Activated CD8-positive, alpha-beta memory T cell treated with anti-CD3 and anti-CD28 coated beads, Interleukin-2, amount 50 U/mL, for 4 hours (primary cell): ENCODE data around the gene IL34.
"Not testable (repeated sequence)": the region's sequence is repeated elsewhere in the genome, so short reads cannot be mapped to it uniquely, and the experiment has no call there.

Experiments
- DNase-seq: peaks from one replicate; pipeline ENCODE4 v3.0.0-alpha.2; 2020

The IL34 gene

DNA sequence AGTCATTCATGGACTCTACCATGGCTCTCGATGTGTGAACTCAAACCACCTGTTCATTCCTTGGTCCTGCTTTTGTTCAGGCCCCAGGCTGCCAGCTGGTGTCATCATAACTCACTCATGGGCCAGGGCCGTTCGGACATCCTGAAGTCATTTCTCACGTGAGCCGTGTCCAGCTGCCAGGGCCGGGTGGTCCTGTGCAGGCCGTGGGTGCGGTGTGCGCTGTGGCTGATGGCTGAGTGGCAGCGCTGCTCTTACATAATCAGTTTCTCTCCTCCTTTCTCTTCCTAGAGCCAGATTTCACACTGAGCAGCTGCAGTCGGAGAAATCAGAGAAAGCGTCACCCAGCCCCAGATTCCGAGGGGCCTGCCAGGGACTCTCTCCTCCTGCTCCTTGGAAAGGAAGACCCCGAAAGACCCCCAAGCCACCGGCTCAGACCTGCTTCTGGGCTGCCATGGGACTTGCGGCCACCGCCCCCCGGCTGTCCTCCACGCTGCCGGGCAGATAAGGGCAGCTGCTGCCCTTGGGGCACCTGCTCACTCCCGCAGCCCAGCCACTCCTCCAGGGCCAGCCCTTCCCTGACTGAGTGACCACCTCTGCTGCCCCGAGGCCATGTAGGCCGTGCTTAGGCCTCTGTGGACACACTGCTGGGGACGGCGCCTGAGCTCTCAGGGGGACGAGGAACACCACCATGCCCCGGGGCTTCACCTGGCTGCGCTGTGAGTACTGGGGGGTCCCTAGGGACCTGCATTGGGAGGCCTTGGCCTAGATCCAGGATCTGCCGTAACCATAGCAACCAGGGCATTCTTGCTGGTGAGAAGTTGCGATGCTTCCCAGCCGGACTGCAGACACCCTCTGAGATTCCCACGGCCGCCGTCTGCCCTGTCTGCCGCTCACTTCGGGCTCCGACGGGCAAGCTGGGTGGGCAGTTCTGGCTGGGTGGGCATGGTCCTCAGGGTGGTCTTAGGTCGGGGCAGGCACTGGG lies at the start of gene IL34:
Gene IL34, plus strand, starts transcription at position 300 of the 982 bp plus-strand sequence. Its CDS starts 389 bp downstream, at position 689.
- DNase-seq = no peak

DNA sequence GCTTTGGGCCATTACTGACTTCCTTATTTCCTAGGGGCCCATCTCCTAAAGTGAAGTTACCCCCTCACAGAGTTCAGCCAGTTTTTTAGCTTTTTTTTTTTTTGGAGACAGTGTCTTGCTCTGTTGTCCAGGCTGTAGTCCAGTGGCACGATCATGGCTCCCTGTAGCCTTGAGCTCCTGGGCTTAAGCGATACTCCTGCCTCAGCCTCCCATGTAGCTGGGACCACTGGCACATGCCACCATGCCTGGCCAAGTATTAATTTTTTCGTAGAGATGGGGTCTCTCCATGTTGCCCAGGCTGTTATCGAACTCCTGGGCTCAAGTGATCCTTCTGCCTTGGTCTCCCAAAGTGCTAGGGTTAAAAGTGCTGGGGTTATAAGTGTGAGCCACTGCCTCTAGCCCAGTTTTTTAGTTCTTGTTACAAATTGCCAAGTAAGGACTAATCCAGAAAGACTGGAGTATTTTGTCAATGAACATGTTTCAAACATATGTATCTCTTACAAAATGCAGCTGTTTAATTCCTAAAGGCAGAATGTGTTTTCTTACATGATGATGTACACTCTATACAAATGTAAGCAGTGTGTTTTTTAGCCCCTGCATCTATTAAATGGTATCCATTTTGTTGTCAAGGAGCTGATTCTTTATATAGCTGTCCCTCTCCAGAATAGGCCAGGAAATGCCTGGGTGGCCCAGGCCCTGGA lies 49.1 kb upstream of the IL34 start:
- no peak for DNase-seq

DNA sequence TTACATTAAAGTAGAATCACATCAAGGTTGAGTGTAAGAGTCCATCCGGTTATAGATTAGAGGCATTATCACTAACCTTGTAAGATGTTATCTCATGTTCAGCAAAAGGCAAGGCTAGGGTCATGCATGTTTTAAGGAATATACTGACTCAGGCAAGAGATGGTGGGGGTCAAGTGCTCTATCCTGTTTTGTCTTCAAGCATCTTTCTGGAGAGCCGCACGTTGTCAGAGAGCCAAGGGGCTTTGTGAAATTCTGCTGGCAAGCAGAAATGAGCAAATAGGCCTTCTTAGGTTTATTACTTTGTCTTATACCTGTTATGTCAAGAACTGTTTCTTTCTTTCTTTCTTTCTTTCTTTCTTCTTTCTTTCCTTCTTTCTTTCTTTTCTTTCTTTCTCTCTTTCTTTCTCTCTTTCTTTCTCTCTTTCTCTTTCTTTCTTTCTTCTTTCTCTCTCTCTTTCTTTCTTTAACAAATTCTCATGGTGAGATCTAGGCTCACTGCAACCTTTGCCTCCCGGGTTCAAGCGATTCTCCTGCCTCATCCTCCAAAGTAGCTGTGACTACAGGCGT lies 47.3 kb upstream of the IL34 start:
- DNase-seq = no peak

DNA sequence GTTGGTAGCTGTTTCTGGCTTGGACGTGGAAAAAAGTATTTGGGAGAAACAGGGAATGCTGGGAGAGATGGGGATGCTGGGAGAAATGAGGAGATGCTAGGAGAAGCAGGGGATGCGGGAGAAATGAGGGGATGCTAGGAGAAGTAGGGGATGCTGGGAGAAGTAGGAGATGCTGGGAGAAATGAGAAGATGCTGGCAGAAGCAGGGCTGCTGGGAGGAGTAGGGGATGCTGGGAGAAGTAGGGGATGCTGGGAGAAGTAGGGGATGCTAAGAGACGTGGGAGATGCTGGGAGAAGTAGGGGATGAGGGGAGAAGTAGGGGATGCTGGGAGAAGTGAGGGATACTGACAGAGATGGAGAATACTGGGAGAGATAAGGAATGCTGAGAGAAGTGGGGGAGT lies 45.6 kb upstream of the IL34 start:
- DNase-seq = no peak

DNA sequence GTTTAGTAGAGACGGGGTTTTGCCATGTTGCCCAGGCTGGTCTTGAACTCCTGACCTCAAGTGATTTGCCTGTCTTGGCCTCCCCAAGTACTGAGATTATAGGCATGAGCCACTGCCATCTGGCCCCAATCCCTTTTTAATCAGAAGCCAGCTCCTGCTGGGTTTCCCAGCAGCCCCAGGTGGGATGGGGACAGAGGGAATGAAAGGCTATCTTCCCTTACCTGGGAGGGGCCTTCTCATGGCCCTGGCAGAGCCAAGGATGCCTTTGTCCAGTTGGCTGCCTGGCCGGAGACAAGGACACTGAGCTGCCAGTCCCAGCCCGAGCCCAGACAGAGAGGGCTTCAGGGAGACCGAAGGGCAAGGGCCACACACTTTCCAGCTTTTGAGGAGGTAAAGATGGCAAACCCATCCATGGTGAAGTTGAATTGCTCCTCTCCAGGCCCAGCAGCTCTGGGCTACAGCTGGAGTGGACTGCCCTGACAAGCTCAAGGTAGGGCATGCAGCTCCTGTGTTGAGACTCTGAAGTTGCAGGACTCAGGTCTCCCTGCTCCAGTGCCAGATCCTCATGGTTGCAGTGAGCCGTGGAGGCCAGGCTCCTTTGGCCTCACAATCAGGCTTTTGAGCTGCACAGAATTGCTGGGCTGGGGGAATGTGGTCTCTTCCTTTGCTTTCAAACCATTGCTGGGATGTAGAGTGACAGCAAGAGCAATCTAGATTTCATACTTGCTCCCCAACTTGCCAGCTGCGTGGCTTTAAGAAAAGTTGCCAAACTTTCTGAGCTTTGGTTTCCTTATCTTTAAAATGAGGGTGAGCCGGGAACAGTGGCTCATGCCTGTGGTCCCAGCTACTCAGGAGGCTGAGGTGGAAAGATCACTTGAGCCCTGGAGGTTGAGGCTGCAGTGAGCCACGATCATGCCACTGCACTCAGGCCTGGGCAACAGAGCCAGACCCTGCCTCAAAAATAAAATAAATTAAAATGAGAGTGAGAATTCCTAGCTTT lies 44.5 kb upstream of the IL34 start:
- DNase-seq = no peak

DNA sequence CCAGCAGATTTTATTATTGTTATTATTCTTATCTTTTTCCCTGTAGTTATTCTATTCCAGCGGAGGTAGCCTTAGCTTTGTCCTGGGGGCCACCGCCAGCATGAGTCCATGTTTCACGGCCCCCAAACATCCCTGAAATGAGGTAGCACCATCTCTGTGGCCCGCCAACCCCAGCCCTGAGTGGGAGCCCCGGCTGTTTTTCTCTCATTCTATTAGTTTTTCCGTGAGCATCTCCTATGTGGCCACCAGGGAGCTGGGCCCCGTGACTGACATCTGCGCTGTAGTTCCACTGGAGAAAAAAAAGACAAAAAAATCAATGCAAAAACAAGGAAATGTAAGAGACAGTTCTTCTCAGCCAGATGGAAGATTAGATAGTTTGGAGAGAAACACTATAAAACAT lies 43.5 kb upstream of the IL34 start:
- no peak for DNase-seq

DNA sequence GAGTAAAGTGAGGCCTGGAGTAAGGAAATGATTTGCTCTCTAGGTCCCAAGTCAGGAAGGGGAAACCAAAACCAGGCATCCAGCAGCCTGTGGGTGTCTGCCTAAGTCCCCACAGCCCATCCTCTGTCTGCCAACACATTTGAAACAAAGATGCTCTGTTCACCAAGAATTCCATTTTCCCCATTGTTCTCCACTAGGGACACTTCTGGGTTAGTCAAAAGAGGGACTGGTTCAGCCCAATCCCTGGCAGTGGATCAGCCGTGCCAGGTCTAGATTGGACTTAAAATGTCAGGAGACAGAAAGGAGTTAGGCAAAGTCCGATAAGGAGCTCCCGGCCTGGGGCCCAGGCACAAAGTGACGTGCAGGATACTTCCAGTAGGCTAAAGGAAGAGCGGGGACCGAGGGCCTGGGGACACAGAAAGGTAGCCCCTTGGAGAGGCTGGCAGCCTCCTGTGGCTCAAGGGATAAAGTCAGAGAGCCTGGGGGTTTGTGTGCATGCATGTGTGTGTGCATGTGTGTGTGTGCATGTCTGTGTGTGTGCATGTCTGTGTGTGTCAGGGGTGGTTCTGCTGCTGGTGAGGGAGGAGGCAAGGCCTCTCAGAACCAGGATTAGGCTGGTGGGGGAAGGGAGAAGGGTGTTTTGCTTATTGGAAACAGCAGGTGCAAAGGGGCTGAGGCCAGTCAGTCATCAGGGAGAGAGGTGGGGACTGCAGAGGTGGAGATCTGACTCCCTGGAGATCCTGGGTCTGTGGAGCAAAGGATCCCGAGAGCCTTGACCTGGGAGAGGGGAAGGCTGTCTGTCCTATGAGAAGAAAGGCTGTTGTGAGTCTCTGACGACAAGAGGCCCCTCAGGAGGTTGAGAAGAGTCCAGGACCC lies 41.7 kb upstream of the IL34 start:
- no peak for DNase-seq

DNA sequence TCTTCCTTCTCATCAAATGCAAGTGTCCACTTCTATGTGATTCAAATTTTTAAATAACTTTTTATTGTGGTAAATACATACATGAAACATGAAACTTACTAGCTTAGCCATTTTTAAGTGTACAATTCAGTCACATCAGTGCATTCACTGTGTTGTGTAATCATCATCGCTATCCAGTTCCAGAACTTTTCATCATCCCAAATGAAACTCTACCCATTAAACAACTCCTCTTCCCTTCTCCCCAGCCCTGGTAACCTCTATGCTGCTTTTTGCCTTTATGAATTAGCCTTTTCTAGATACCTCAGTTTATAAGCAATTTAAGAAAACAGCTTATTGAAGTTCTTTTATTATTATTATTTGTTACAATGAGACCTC lies 41.1 kb upstream of the IL34 start:
- no peak for DNase-seq

DNA sequence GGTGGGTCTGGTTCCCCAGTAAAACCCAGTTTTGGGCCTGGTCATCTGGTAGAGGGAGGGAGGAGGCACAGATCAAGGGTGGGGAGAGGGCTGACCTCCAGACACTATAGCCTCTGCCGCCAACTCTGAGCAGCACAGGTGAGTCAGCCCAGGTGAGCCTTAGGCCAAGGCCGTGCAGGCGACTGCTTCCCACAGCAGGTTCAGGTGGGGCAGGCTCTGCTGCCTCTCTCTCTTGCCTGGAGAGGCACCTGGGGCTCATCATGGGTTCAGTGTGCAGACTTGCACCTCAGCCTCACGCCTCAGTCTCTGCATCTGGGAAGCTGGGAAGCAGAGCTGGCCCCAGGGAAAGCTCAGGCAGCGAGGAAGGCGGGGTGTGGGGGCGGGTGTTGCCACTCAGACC lies 37.8 kb upstream of the IL34 start:
- DNase-seq = no peak

DNA sequence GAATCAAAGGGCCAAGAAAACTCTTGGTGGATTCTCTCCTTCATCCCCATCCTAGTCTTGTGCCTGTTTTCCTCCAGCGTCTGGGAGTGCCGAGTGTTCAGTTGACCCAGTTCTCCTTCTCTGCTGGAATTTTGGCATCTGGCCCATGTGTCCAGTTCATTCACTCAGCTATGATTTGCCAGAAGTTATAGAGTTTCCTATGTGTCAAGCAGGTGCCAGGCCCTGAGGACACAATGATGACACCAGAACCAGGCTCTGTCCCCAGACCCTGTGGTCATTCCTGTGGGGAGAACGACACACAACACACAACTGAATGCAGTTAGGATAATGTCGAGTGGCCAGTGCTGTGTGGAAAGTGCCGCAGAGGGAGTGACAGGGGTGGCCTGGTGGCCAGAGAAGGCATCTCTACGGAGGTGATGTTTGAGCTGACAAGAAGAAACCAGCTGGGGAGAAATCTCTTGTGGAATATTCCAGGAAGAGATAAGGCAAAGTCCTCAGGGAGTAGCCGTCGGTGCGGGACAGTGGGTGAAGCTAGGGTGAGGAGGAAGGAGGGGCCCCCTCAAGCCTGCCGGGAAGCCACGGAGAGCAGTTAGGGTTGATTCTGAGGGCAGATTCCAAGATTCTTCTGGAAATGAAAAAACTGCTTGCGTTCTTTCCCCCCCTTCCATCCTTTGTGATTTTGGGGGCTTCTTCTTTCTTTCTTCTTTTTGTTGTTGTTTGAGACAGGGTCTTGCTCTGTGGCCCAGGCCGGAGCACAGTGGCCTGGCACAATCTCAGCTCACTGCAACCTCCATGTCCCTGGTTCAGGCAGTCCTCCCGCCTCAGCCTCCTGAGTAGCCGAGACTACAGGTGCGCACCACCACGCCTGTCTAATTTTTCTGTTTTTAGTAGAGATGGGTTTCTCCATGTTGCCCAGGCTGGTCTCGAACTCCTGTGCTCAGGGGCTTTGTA lies 35.8 kb upstream of the IL34 start:
- no peak for DNase-seq

DNA sequence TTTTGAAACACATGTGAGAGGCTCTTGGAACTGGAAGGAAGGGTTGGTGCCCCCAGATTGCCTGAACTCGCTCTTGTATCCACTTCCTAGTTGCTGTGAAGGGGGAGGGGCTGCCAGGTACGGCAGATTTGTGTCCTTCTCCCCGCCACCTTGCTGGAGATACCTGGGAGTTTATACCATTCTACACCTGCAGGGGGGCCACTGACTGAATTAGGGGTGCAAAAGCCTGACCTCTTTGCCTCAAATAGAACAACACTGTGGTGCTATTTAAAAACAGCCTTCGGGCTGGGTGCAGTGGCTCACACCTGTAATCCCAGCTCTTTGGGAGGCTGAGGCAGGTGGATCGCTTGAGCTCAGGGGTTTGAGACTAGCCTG lies 35.1 kb upstream of the IL34 start:
- DNase-seq = no peak

DNA sequence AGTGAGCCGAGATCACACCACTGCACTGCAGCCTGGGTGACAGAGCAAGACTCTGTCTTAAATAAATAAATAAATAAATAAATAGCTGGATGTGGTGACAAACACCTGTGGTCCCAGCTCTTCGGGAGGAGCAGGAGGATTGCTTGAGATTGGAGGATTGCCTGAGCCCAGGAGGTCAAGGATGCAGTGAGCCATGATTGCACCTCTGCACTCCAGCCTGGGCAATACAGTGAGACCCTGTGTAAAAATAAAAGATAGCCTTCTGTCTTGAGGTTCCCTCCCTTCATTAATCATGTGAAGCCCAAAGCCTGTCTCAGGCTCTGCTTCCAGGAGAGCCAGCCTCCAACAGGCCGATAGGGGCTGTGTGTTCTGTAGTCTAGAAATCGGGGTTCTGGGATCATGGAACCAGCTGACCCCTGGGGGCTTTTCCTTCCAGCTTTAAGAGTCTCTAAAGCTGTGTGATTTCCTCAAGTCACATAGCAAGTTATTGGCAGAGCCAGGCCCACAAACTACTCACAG lies 34.5 kb upstream of the IL34 start:
- DNase-seq = no peak

DNA sequence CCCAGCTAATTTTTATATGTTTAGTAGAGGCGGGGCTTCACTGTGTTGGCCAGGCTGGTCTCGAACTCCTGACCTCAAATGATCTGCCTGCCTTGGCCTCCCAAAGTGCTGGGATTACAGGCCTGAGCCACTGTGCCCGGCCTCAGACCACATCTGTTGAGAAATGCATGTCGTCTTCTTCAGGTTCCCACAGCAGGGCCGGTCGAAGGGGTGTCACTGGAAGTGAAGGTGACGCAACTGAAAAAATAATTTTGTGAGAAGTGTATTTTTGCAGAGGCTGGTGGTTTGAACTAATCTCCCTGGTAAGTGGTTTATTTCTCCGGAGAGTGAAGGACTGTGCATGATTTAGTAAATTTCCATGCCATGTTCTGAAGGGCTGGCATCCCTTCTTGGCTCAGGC lies 33.4 kb upstream of the IL34 start:
- DNase-seq = no peak

DNA sequence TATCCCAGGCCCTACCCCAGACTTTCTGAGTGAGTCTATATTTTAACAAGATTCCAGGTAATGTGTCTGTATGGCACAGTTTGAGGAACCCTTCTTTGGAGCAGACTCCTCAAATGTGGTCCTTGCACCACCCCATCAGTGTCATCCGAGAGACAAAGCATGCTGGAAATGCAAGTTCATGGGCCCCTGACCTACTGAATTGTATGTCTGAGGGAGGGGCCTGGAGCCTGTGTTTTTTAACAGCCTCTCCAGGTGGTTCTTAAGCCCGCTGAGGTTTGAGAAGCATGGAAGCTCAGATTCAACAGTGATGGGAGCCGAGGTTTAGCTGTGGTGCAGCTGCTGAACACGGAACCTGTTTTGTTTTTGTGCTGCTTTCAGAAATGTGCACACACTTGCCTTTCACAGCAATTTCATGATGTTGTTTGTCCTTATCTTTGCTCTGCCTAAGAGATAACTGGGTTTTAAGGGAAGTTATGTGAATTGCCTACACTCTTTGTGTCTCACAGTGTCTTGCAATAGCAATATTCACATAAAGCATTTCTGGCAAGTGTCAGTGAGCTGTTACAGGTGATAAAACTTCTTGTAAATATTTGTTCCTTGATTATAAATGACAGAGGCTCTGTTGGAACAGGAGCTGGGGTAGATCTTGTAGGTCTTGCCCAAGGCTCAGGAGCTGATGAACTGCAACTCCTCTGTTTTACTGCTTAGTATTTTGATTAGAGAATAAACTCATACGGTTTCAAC lies 32.0 kb upstream of the IL34 start:
- DNase-seq = no peak

DNA sequence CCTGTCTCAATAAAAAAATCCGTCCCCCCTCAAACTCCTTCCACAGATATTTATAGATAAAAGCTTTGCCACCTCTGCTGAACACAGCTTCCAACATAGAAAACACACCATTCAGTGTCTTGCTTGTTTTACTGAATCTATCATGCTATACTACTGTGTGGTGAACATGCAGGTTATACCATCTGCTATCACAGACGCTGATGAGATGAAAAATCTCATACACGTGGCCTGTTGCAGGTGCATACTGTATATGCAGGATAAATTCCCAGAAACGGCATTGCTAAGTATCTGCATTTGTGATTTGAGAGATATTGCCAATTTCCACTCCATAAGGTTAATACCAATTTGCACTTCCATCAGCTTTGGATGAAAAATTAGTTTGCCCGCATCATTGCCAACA lies 30.4 kb upstream of the IL34 start:
- DNase-seq = no peak

DNA sequence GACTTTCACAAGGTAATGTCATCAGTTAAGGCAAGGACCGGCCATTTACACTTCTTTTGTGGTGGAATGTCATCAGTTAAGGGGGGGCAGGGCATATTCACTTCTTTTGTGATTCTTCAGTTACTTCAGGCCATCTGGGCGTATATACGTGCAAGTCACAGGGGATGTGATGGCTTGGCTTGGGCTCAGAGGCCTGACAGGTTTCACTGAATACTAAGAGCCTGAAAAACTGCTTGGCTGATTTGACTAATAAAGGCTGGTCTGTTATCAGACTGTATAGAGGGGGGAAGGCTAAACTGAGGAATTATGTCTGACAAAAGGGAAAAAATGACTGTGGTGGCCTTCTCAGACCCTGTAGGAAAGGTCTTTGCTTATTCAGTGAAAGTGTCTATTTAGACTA lies 24.5 kb upstream of the IL34 start:
- not testable (repeated sequence) for DNase-seq

DNA sequence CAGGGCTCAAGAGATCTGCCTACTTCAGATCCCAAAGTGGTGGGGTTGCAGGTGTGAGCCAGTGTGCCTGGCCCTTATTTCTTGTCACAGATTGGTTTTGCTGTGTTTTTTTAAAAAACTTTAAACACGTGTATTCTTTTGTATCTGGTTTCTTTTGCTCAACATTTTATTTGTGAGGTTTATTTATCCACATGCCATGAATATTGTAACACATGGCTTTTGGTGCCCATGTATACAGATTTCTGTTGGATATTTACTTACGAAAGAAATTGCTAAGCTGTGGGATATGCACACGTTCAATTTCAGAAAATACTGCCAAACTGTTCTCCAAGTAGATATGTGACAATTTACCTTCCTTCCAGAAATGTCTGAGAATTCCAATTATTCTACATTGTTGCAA lies 18.7 kb upstream of the IL34 start:
- DNase-seq = no peak

DNA sequence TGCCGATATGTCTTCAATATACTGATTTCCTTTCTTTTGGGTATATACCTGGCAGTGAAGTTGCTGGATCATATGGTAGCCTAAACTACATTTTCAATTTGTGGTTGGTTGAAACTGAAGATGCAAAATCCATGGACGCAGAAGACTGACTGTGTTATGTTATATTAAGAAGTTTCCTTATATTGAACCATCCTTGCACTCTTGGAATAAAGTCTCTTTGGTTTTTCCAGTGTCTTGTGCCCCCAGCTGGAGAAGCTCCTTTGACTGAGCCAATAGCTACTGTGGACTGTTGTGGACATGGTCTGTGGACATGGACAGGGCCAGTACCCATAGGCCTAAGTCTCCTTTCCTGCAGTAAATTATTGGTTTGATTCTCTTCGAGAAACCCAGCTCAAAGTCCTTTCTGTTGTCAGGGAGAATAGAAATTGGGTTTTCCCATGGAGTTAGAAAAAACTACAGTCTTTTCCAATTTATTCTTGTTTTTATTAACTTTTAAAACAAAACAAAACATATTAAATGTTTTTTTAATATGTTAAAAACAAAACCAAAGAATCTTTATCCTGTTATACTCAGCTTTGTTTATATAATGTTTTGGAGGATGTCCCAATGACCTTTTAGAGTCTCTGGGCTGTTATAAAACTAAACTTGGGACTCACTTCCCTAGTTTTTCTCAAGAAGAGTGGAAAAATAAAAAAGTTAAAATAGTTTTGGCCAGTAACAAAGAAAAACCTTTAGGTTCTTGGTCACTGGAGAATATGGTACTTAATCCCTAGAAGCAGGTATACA lies 15.2 kb upstream of the IL34 start:
- DNase-seq = no peak

DNA sequence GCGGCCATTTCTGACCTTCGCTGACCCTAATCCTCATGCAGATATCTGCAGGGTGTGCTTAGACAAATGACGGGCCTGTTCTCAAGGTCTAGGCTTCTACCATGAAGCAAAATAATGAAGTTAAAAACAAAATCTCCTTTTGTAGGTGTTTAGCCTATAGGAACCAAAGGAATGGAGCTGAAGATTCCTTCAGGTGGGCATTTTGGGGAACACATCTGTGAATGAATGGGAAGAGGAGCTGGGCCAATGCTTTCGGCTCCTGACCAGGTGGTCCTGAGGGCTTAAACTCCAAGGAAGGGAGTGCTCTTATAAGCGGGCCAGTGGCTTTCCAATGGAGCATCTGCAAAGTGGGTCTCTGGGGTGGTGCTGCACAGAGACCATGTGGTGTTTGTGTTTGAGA lies 14.1 kb upstream of the IL34 start:
- no peak for DNase-seq
